B cell (primary cell): ENCODE data around the gene CD63. TPM values are rescaled to one million over a fixed set of nuclear protein-coding genes. Genes with fewer than 3 reads are reported as not detected.

Experiments used
- ATAC-seq: fragments of 200-7000 bp; cut with Tn5 transposase; one replicate; pipeline ENCODE4 v1.10.0; 2021; ENCODE audit warnings: low read depth, mild to moderate bottlenecking, moderate number of reproducible peaks, moderate library complexity
- CTCF ChIA-PET: fragments of 350-600 bp; sonication (Branson Sonifier 250); formaldehyde crosslinking; loops from one replicate; lab custom pipeline; 2021; ENCODE audit warnings: antibody characterized with exemption, inconsistent platforms; lab: Charles Lee
- POLR2A ChIA-PET: fragments of 350-600 bp; sonication (Branson Sonifier 250); formaldehyde crosslinking; loops from one replicate; lab custom pipeline; 2021; ENCODE audit warnings: antibody characterized with exemption; lab: Charles Lee
- DNase-seq: peaks from one replicate; pipeline ENCODE4 v3.0.0; 2013
- H2AFZ ChIP-seq: 2 replicates; pipeline ENCODE4 v1.6.1; 2012; ENCODE audit warnings: mild to moderate bottlenecking, low read depth, low read length; ENCODE audit not compliant: insufficient read depth, poor library complexity, severe bottlenecking
- H3K27ac ChIP-seq, 2 donors: 1 replicate in 1 of 2; 2 replicates in 1 of 2; pipeline ENCODE4 v1.5.1; 2012 to 2013; ENCODE audit warnings: low read length in 2 of 2, mild to moderate bottlenecking in 2 of 2, moderate library complexity in 1 of 2
- H3K27me3 ChIP-seq, 4 experiments: fragments of 200-600 bp in 1 of 4; sonication (generic) in 1 of 4; replicated peaks in 1 of 4; 1 replicate in 2 of 4; 2 replicates in 2 of 4; pipeline versions ENCODE4 v1.6.1 to v1.7.0; 2013 to 2016; ENCODE audit warnings: low read length in 3 of 4, mild to moderate bottlenecking in 2 of 4, mixed read lengths in 1 of 4, moderate library complexity in 1 of 4; ENCODE audit not compliant: insufficient read depth in 4 of 4, control insufficient read depth in 3 of 4; ENCODE audit errors: control extremely low read depth in 1 of 4
- H3K36me3 ChIP-seq, 2 experiments: replicated peaks in 1 of 2; 1 replicate in 1 of 2; 2 replicates in 1 of 2; pipeline versions ENCODE4 v1.6.1 to v1.7.1; 2013; ENCODE audit warnings: low read length in 1 of 2; ENCODE audit not compliant: insufficient read depth in 2 of 2, control insufficient read depth in 1 of 2; ENCODE audit errors: control extremely low read depth in 1 of 2, extremely low read depth in 1 of 2
- H3K4me1 ChIP-seq, 2 donors: fragments of 200-600 bp in 1 of 2; sonication (generic) in 1 of 2; 1 replicate in 1 of 2; 2 replicates in 1 of 2; pipeline versions ENCODE4 v1.5.1 to v1.6.1; 2013 to 2017; ENCODE audit warnings: low read length in 2 of 2; ENCODE audit not compliant: control insufficient read depth in 2 of 2, insufficient read depth in 2 of 2
- H3K4me2 ChIP-seq: replicated peaks from 2 replicates; pipeline ENCODE3; 2012; ENCODE audit warnings: mild to moderate bottlenecking, low read depth, low read length; ENCODE audit not compliant: poor library complexity, severe bottlenecking
- H3K4me3 ChIP-seq, 5 experiments: fragments of 200-600 bp in 1 of 5; sonication (generic) in 1 of 5; 1 replicate in 3 of 5; 2 replicates in 2 of 5; pipeline versions ENCODE4 v1.5.1 to v1.7.0; 2011 to 2016; ENCODE audit warnings: low read length in 4 of 5, mild to moderate bottlenecking in 4 of 5, low read depth in 2 of 5, control low read depth in 1 of 5, moderate library complexity in 1 of 5; ENCODE audit not compliant: insufficient read depth in 1 of 5; ENCODE audit errors: control extremely low read depth in 1 of 5, extremely low read depth in 1 of 5
- H3K79me2 ChIP-seq: fragments of 200-600 bp; sonication (generic); one replicate; pipeline ENCODE4 v1.6.0; 2016; ENCODE audit warnings: low read length; ENCODE audit not compliant: control insufficient read depth, insufficient read depth
- H3K9ac ChIP-seq: fragments of 200-600 bp; sonication (generic); 2 replicates; pipeline ENCODE4 v1.6.1; 2017; ENCODE audit warnings: mild to moderate bottlenecking, low read length, moderate library complexity
- H3K9me3 ChIP-seq, 3 donors: one replicate each; pipeline versions ENCODE4 v1.6.1 to v1.7.1; 2013; ENCODE audit warnings: low read length in 2 of 3; ENCODE audit not compliant: control insufficient read depth in 2 of 3, insufficient read depth in 1 of 3; ENCODE audit errors: control extremely low read depth in 1 of 3
- H4K20me1 ChIP-seq: 2 replicates; pipeline ENCODE4 v1.6.0; 2012; ENCODE audit warnings: mild to moderate bottlenecking, low read length; ENCODE audit not compliant: insufficient read depth, control insufficient read depth, poor library complexity, severe bottlenecking
- H3K27ac Mint-ChIP-seq: one replicate; pipeline ENCODE4 v1.8.0; 2021; ENCODE audit warnings: mixed read lengths
- H3K27me3 Mint-ChIP-seq: one replicate; pipeline ENCODE4 v1.8.0; 2021; ENCODE audit warnings: mixed read lengths
- H3K4me1 Mint-ChIP-seq: one replicate; pipeline ENCODE4 v1.8.0; 2021; ENCODE audit warnings: mixed read lengths
- H3K4me3 Mint-ChIP-seq: one replicate; pipeline ENCODE4 v1.8.0; 2021; ENCODE audit warnings: mixed read lengths
- H3K9me3 Mint-ChIP-seq: one replicate; pipeline ENCODE4 v1.8.0; 2022; ENCODE audit warnings: mixed read lengths; ENCODE audit not compliant: insufficient read depth
- CTCF ChIP-seq: fragments of 200-600 bp; IDR thresholded peaks from one replicate; pipeline ENCODE4 v1.8.0; 2022; ENCODE audit warnings: antibody characterized with exemption, mild to moderate bottlenecking
- EZH2 ChIP-seq: IDR thresholded peaks from 2 replicates; pipeline ENCODE4 v1.6.1; 2012; ENCODE audit warnings: borderline replicate concordance, low read depth, mild to moderate bottlenecking, moderate library complexity, low read length; ENCODE audit not compliant: insufficient read depth, poor library complexity, severe bottlenecking
- WGBS: methylation state at CpG from one replicate; pipeline ENCODE4 v1.1.5; 2013; ENCODE audit warnings: missing lambda C conversion rate; ENCODE audit not compliant: insufficient coverage; 5-methylcytosine and 5-hydroxymethylcytosine counted together
- intact Hi-C: fragments of 100-400 bp; cut with micrococcal nuclease; formaldehyde crosslinking; loops from one replicate; pipeline ENCODE4 v1.10.0; 2022
- polyA plus RNA-seq: library from polyadenylated mRNA; depleted of rRNA; stranded (reverse); fragments of >200 nt; gene quantifications from 2 replicates; pipeline ENCODE4 v1.2.3, GENCODE V29; 2012
- total RNA-seq, 2 donors: library from RNA; stranded (reverse); fragments of 120-200 nt in 1 of 2; gene quantifications; 1 replicate in 1 of 2; 2 replicates in 1 of 2; pipeline versions ENCODE4 v1.2.3 to v1.2.4, GENCODE V29; 2013 to 2022

Gene CD63
- total and polyA plus RNA-seq, 2 donors (not counting 1 experiment from before 2014, with no cell fraction given) = 43.0 to 104 TPM

DNA sequence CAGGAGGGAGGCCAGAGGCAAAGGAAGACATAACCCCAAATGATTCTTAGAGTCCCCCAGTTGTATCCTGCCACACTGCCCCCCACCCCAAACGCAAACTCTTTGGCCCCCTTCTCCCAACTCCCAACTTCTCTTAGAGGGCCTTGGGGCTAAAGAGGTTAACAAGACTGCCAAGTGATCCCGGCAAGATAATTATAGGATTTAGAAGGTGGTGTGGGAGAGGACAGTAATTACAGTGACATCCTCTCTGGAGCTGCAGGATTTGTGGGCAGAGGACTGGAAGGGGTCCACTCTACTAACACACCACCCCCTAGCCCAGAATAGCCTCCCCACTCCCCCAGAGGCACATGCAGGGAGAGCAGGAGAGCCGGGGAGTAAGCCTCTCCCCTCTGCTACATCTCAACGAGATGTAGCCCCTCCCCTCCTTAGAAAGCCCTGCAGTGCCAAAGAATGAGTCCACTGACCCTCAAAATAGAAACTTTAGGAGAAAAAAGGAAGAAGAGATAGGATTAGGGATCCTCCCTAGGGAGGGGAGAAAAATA is 8.8 kb upstream of the CD63 start:
- no CpG with 5 or more reads among the region's 4 CpGs for WGBS
- no peak for DNase-seq

More for the DNA sequence above, 8.8 kb upstream of the CD63 start:
- Histone ChIP-seq H3K27me3 (no peaks in the 10 kb centered on the region), H3K79me2 (no peaks in the 10 kb centered on the region), H3K9me3 (no peaks in the 10 kb centered on the region), H3K4me2 (peak overlapping the region; percentile 89), H3K36me3 (no peaks in the 10 kb centered on the region), H4K20me1 (no peaks in the 10 kb centered on the region), H3K4me1 (peaks cover 13 to 18% of the 10 kb centered on the region in 2 donors), H3K27ac (peak overlapping the region; percentile 70 to 84), H2AFZ (peak overlapping the region; percentile 96), H3K4me3 (peak overlapping the region in 3 of 5 experiments; percentile 65 to 97 (median 89)), H3K9ac (peak overlapping the region; percentile 85)
- peak overlapping the region; percentile 89 for H3K4me3 Mint-ChIP-seq
- no peaks in the 10 kb centered on the region for H3K27me3 Mint-ChIP-seq
- ChIA-PET POLR2A (interaction anchor here (0.5 to 2.4 kb wide), 7 partner anchors 8 to 1375 kb away, joined by 3 to 18 read pairs (median 5); partner anchors contain the start of genes BLOC1S1, CD63, ORMDL2 and SARNP), CTCF (interaction anchor here (0.6 to 8.1 kb wide), 38 partner anchors 9 to 899 kb away, joined by 3 to 147 read pairs (median 6); partner anchors contain the start of genes BLOC1S1, CD63, DGKA and DNAJC14)
- no peak for ATAC-seq
- no peaks in the 10 kb centered on the region for H3K9me3 Mint-ChIP-seq
- TF ChIP-seq CTCF (no peak), EZH2 (no peak)
- intact Hi-C loops = loop anchor here (1.0 to 2.0 kb wide), 10 partner anchors 8 to 484 kb away; partner anchors contain the start of genes CD63, DNAJC14, PYM1 and RNF41
- peaks cover 18% of the 10 kb centered on the region for H3K4me1 Mint-ChIP-seq
- peak overlapping the region; percentile 91 for H3K27ac Mint-ChIP-seq
